Keratinocyte (primary cell): ENCODE data around the gene ROCK1. TPM values are rescaled to one million over a fixed set of nuclear protein-coding genes. Genes with fewer than 3 reads are reported as not detected.
A peak's percentile ranks its signal among the peaks of the same experiment; 100 is the strongest.

Experiments
- DNase-seq: peaks from one replicate; pipeline ENCODE4 v3.0.0-alpha.2; 2011; ENCODE audit warnings: low read depth, missing footprints, low spot score
- FAIRE-seq: peaks from 2 replicates; lab custom pipeline; 2011; peaks lifted over from hg19 to GRCh38; lab: Jason Lieb, UNC
- H2AFZ ChIP-seq: 2 replicates; pipeline ENCODE4 v1.6.0; 2012; ENCODE audit warnings: low read length, control low read depth, inconsistent platforms; ENCODE audit not compliant: control insufficient read depth
- H3K27ac ChIP-seq: 2 replicates; pipeline ENCODE4 v1.5.1; 2011; ENCODE audit warnings: low read length; ENCODE audit not compliant: control insufficient read depth, insufficient read depth
- H3K27me3 ChIP-seq: 3 replicates; pipeline ENCODE4 v1.6.0; 2011; ENCODE audit warnings: low read length; ENCODE audit not compliant: control insufficient read depth, insufficient read depth; ENCODE audit errors: extremely low read depth
- H3K36me3 ChIP-seq, 2 experiments: 2 replicates in 1 of 2; 3 replicates in 1 of 2; pipeline ENCODE4 v1.5.1; 2011; ENCODE audit warnings: low read length in 2 of 2, mild to moderate bottlenecking in 1 of 2; ENCODE audit not compliant: control insufficient read depth in 2 of 2, insufficient read depth in 2 of 2; ENCODE audit errors: extremely low read depth in 1 of 2
- H3K4me1 ChIP-seq: 3 replicates; pipeline ENCODE4 v1.5.1; 2011; ENCODE audit warnings: low read length; ENCODE audit not compliant: control insufficient read depth, insufficient read depth; ENCODE audit errors: extremely low read depth
- H3K4me2 ChIP-seq: 3 replicates; pipeline ENCODE4 v1.6.0; 2011; ENCODE audit warnings: low read depth, low read length; ENCODE audit not compliant: control insufficient read depth, insufficient read depth; ENCODE audit errors: extremely low read depth
- H3K4me3 ChIP-seq, 3 experiments: fragments of 200-600 bp in 1 of 3; sonication (generic) in 1 of 3; 2 replicates in 2 of 3; 3 replicates in 1 of 3; pipeline ENCODE4 v1.5.1; 2011 to 2016; ENCODE audit warnings: low read length in 3 of 3, mild to moderate bottlenecking in 3 of 3, control low read depth in 2 of 3, inconsistent platforms in 1 of 3, low read depth in 1 of 3, mixed read lengths in 1 of 3, mixed run types in 1 of 3, moderate library complexity in 1 of 3; ENCODE audit not compliant: control insufficient read depth in 2 of 3, insufficient read depth in 2 of 3; ENCODE audit errors: extremely low read depth in 1 of 3
- H3K79me2 ChIP-seq: 2 replicates; pipeline ENCODE4 v1.6.0; 2012; ENCODE audit warnings: low read length; ENCODE audit not compliant: control insufficient read depth, insufficient read depth
- H3K9ac ChIP-seq: 3 replicates; pipeline ENCODE4 v1.6.0; 2011; ENCODE audit warnings: low read length; ENCODE audit not compliant: control insufficient read depth, insufficient read depth; ENCODE audit errors: extremely low read depth
- H3K9me1 ChIP-seq: 3 replicates; pipeline ENCODE4 v1.6.0; 2011; ENCODE audit warnings: low read length; ENCODE audit not compliant: control insufficient read depth, insufficient read depth; ENCODE audit errors: extremely low read depth
- H3K9me3 ChIP-seq: 2 replicates; pipeline ENCODE4 v1.5.1; 2012; ENCODE audit warnings: low read depth, low read length; ENCODE audit not compliant: control insufficient read depth
- H4K20me1 ChIP-seq: 3 replicates; pipeline ENCODE4 v1.6.0; 2011; ENCODE audit warnings: low read length; ENCODE audit not compliant: control insufficient read depth, insufficient read depth; ENCODE audit errors: extremely low read depth
- CTCF ChIP-seq, 3 experiments: IDR thresholded peaks in 1 of 3; conservative IDR thresholded peaks in 1 of 3; optimal IDR thresholded peaks in 1 of 3; 2 replicates in 2 of 3; 3 replicates in 1 of 3; pipeline versions ENCODE3 to v1.5.1; 2011; ENCODE audit warnings: low read length in 3 of 3, mild to moderate bottlenecking in 3 of 3, moderate library complexity in 2 of 3, control low read depth in 1 of 3, inconsistent platforms in 1 of 3; ENCODE audit not compliant: insufficient read depth in 2 of 3; ENCODE audit errors: extremely low read depth in 1 of 3
- EZH2 ChIP-seq: IDR thresholded peaks from one replicate; pipeline ENCODE4 v1.6.1; 2012; ENCODE audit warnings: inconsistent platforms, mild to moderate bottlenecking, low read length, moderate library complexity
- dilution Hi-C: fragments of 300-500 bp; cut with MboI; formaldehyde crosslinking; loops from one replicate; pipeline ENCODE4 v1.7.0; 2020; ENCODE audit warnings: low sequenced_read_pairs; ENCODE audit not compliant: extremely low pct_ligation_motif_present
- polyA plus RNA-seq, 5 experiments: library from polyadenylated mRNA; depleted of rRNA in 3 of 5; stranded (reverse) in 3 of 5; stranded (forward) in 1 of 5; unstranded in 1 of 5; fragments of >200 nt; gene quantifications; 1 replicate in 1 of 5; 2 replicates in 3 of 5; 3 replicates in 1 of 5; pipeline versions ENCODE4 v1.2.1 to v1.2.3, GENCODE V29; 2011 to 2012; ENCODE audit warnings: missing spikeins in 2 of 5, low read depth in 1 of 5, low replicate concordance in 1 of 5

The ROCK1 gene
- polyA plus RNA-seq, 1 donor (not counting 4 experiments of a cell fraction or from before 2014, with no cell fraction given) = 25.9 TPM

- Histone ChIP-seq H3K9ac (no peak overlapping the region), H3K4me1 (no peaks in the 10 kb centered on the region), H3K27ac (no peak overlapping the region), H3K9me3 (no peaks in the 10 kb centered on the region), H3K4me2 (no peak overlapping the region), H3K79me2 (no peaks in the 10 kb centered on the region), H3K4me3 (no peak overlapping the region), H4K20me1 (no peaks in the 10 kb centered on the region), H3K27me3 (no peaks in the 10 kb centered on the region), H3K9me1 (no peaks in the 10 kb centered on the region), H2AFZ (no peak overlapping the region), H3K36me3 (peaks cover 3 to 8% of the 10 kb centered on the region in 2 experiments)
- peak; percentile 9 for FAIRE-seq
- dilution Hi-C loops = no loop called here
- TF ChIP-seq CTCF (optimal IDR thresholded peaks at IDR 0.05 in 1 of 3, IDR thresholded peaks at IDR 0.05 in 1 of 3, conservative IDR thresholded peaks at IDR 0.05 in 1 of 3; ENCODE audit: extremely low read depth in 1 of 3, insufficient read depth in 2 of 3, low read length in 3 of 3) (no peak), EZH2 (no peak)
- DNase-seq = no peak
Observed at GRCh38 chr18:20975077-20975476, 136.5 kb downstream of the ROCK1 start.

GRCh38 chr18:20971886-20972267 is 139.7 kb downstream of the ROCK1 start:
- no peak overlapping the region for H3K9ac ChIP-seq
- H3K27me3 ChIP-seq = no peaks in the 10 kb centered on the region
- no peaks in the 10 kb centered on the region for H4K20me1 ChIP-seq
- no peaks in the 10 kb centered on the region for H3K9me3 ChIP-seq
- no peak overlapping the region for H2AFZ ChIP-seq
- H3K4me1 ChIP-seq = no peaks in the 10 kb centered on the region
- no peak overlapping the region for H3K4me3 ChIP-seq
- FAIRE-seq (no peak), DNase-seq (no peak)
- dilution Hi-C loops = no loop called here
- H3K4me2 ChIP-seq = no peak overlapping the region
- no peak overlapping the region for H3K27ac ChIP-seq
- peaks cover 0 to 5% of the 10 kb centered on the region in 2 experiments for H3K36me3 ChIP-seq
- no peaks in the 10 kb centered on the region for H3K79me2 ChIP-seq
- no peaks in the 10 kb centered on the region for H3K9me1 ChIP-seq
- TF ChIP-seq CTCF (optimal IDR thresholded peaks at IDR 0.05 in 1 of 3, IDR thresholded peaks at IDR 0.05 in 1 of 3, conservative IDR thresholded peaks at IDR 0.05 in 1 of 3; ENCODE audit: extremely low read depth in 1 of 3, insufficient read depth in 2 of 3, low read length in 3 of 3) (peak; percentile 10 to 50 (median 40)), EZH2 (no peak)
